ENCODE data around the gene ZCCHC8.

GRCh38 chr12:122495258-122495657 is 5.5 kb downstream of the ZCCHC8 start:
- TF ChIP-seq CTCF (IDR thresholded peaks at IDR 0.05), result no peak
- no peak for TF ChIP-seq POLR2A (IDR thresholded peaks at IDR 0.05)
